Prostate gland (tissue), 2 donors: ENCODE results near the gene RAB6A.

Source experiments
- POLR2A ChIP-seq: fragments of 450-650 bp; IDR thresholded peaks from one replicate; pipeline ENCODE4 v1.6.1; 2016; ENCODE audit warnings: antibody characterized with exemption, mild to moderate bottlenecking
- TF ChIP-seq, protein P1 (sequence below), 4 experiments: fragments of 200-600 bp in 2 of 4; fragments of 450-650 bp in 2 of 4; sonication (generic) in 2 of 4; IDR thresholded peaks; 1 replicate in 3 of 4; 2 replicates in 1 of 4; pipeline ENCODE4 v1.5.1; 2016 to 2019; ENCODE audit warnings: antibody characterized with exemption in 4 of 4, mild to moderate bottlenecking in 2 of 4, moderate library complexity in 2 of 4

DNA sequence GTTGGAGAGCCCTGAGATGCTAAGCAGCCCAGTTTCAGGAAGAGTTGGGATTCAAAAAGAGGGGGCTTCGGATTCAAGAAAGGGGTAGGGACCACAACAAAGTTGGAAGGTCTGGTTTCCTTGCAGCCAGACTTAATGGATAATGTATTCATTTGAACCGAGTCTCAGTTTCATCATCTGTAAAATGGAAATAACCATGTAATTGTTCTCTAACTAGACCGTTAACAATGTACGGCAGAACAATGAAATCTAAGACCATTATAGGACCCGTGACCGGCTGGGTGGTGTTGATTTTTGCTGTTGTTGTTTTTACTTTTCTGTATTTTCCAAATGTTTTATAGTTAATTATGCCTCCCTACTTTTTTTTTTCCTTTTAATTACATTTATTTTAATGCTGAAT is 20.4 kb upstream of the RAB6A start:
- TF ChIP-seq POLR2A, result no peak
- TF ChIP-seq, protein P1, sequence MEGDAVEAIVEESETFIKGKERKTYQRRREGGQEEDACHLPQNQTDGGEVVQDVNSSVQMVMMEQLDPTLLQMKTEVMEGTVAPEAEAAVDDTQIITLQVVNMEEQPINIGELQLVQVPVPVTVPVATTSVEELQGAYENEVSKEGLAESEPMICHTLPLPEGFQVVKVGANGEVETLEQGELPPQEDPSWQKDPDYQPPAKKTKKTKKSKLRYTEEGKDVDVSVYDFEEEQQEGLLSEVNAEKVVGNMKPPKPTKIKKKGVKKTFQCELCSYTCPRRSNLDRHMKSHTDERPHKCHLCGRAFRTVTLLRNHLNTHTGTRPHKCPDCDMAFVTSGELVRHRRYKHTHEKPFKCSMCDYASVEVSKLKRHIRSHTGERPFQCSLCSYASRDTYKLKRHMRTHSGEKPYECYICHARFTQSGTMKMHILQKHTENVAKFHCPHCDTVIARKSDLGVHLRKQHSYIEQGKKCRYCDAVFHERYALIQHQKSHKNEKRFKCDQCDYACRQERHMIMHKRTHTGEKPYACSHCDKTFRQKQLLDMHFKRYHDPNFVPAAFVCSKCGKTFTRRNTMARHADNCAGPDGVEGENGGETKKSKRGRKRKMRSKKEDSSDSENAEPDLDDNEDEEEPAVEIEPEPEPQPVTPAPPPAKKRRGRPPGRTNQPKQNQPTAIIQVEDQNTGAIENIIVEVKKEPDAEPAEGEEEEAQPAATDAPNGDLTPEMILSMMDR (IDR thresholded peaks at IDR 0.05), result no peak
